Heart right ventricle (tissue), 16 donors: ENCODE measurements around the gene ABHD17C. TPM values are rescaled to one million over a fixed set of nuclear protein-coding genes. Genes with fewer than 3 reads are reported as not detected.

Experiments
- ATAC-seq, 8 donors: fragments of 200-7000 bp; cut with Tn5 transposase; one replicate each; pipeline ENCODE4 v1.9.1; 2020; ENCODE audit warnings: mild to moderate bottlenecking in 8 of 8, moderate library complexity in 8 of 8, moderate number of reproducible peaks in 1 of 8
- DNase-seq, 2 donors: peaks; one replicate each; pipeline ENCODE4 v3.0.0-alpha.2; 2020
- H3K27ac ChIP-seq, 10 donors: fragments of 200-600 bp; sonication (generic) in 2 of 10; one replicate each; pipeline versions ENCODE4 v1.5.0 to v1.8.0; 2020 to 2022; ENCODE audit warnings: mild to moderate bottlenecking in 3 of 10
- H3K27me3 ChIP-seq, 7 donors: fragments of 200-600 bp; one replicate each; pipeline ENCODE4 v1.8.0; 2021 to 2022; ENCODE audit warnings: mild to moderate bottlenecking in 2 of 7
- H3K36me3 ChIP-seq, 9 donors: fragments of 200-600 bp; sonication (generic) in 1 of 9; one replicate each; pipeline versions ENCODE4 v1.5.0 to v1.8.0; 2020 to 2022; ENCODE audit warnings: mild to moderate bottlenecking in 2 of 9
- H3K4me1 ChIP-seq, 9 donors: fragments of 200-600 bp; sonication (generic) in 1 of 9; one replicate each; pipeline versions ENCODE4 v1.5.0 to v1.8.0; 2020 to 2022; ENCODE audit warnings: mild to moderate bottlenecking in 4 of 9
- H3K4me3 ChIP-seq, 10 donors: fragments of 200-600 bp; sonication (generic) in 2 of 10; one replicate each; pipeline versions ENCODE4 v1.5.0 to v1.8.0; 2020 to 2022; ENCODE audit warnings: mild to moderate bottlenecking in 7 of 10, moderate library complexity in 2 of 10
- H3K9me3 ChIP-seq, 11 donors: fragments of 200-600 bp in 10 of 11; sonication (generic) in 2 of 11; one replicate each; pipeline versions ENCODE4 v1.5.0 to v1.8.0; 2013 to 2022; ENCODE audit warnings: mild to moderate bottlenecking in 2 of 11, control low read depth in 1 of 11, moderate library complexity in 1 of 11
- CTCF ChIP-seq, 9 donors: fragments of 200-600 bp; sonication (generic) in 2 of 9; IDR thresholded peaks; one replicate each; pipeline versions ENCODE4 v1.5.0 to v1.8.0; 2021 to 2022; ENCODE audit warnings: antibody characterized with exemption in 9 of 9, mild to moderate bottlenecking in 5 of 9, moderate library complexity in 1 of 9
- WGBS, 2 donors: extraction: QIAGEN DNeasy Blood & Tissue Kit; methylation state at CpG; one replicate each; pipeline ENCODE4 v1.1.7; 2013; ENCODE audit warnings: inconsistent platforms in 1 of 2; 5-methylcytosine and 5-hydroxymethylcytosine counted together
- intact Hi-C, 10 donors: fragments of 100-400 bp; cut with DNase I; formaldehyde crosslinking; loops; one replicate each; pipeline versions ENCODE4 v1.11.1 to v1.14.2; 2022
- polyA plus RNA-seq, 2 donors: library from polyadenylated mRNA; stranded (reverse); fragments of 200-250 nt; gene quantifications; one replicate each; pipeline ENCODE4 v1.2.3, GENCODE V29; 2013
- total RNA-seq, 10 donors: library from RNA; stranded (reverse); fragmentation: NEBNext Ultra II Directional in 3 of 10; extraction: Animal tissue kit (Norgen Biotek cat#: 25700) in 3 of 10; gene quantifications; one replicate each; pipeline versions ENCODE4 v1.2.1 to v1.2.4, GENCODE V29; 2021 to 2023
- donor health status: Arrhythmogenic right ventricular cardiomyopathy.
- donor health status: ischemic (EF 13 %, LVEDD 7.1; RV severe dilation, severe dysfunction).
- donor health status: healthy with polysubstance abuse.
- donor health status: DM: no; HTN: yes; CAD: no.
- donor health status: DM: no; HTN: no; CAD: no.
- donor health status: ischemic (EF 25% LVEDD 6.9; RV normal size, moderate dysfunction).
- donor health status: ischemic (EF 25% LVEDD 5.7; RV mildly dilated, moderate dysfunction).
- donor health status: healthy.
- donor health status: DM: yes; HTN: yes; CAD: no.
- donor health status: Ischemic cardiomyopathy.
- donor health status: ischemic (EF 35%, LVEDD 5.7; RV mildly dilated, moderate dysfunction).
- donor health status: nonischemic (EF 11% LVEDD 7.7; RV severe dilation, severe dysfunction).
- donor health status: DM: yes; HTN: yes; CAD: no.
- donor health status: PGD.
- donor health status: ischemic (EF 29% LVEDD 5.4; RV normal size, mild dysfunction).
- donor health status: nonischemic (EF 23%, LVEDD 6.1; RV moderate dilation, normal function).

Gene ABHD17C
- total and polyA plus RNA-seq, 12 donors, result 2.3 to 8.5 (median 4.2) TPM

- Histone ChIP-seq H3K4me3 (no peak overlapping the region), H3K9me3 (no peaks in the 10 kb centered on the region), H3K4me1 (peaks cover 0 to 25% (median 3%) of the 10 kb centered on the region in 9 donors), H3K36me3 (no peaks in the 10 kb centered on the region), H3K27me3 (no peaks in the 10 kb centered on the region), H3K27ac (peak overlapping the region in 1 of 10 donors; percentile 17)
- intact Hi-C loops, result no loop called here
- no peak for TF ChIP-seq CTCF (IDR thresholded peaks at IDR 0.05)
- WGBS, 2 donors, result 89 to 92% methylated on average over 5 of the region's 5 CpGs
- no peak for DNase-seq
- ATAC-seq, result peak in 1 of 8 donors; percentile 47
These were observed 37.7 kb downstream of the ABHD17C start for GRCh38 chr15:80732818-80733217.

- WGBS, 2 donors, result 41 to 64% methylated on average over 1 of the region's 1 CpG
- Histone ChIP-seq H3K4me1 (peaks cover 0 to 23% (median 3%) of the 10 kb centered on the region in 9 donors), H3K27ac (no peak overlapping the region), H3K9me3 (no peaks in the 10 kb centered on the region), H3K36me3 (no peaks in the 10 kb centered on the region), H3K27me3 (no peaks in the 10 kb centered on the region), H3K4me3 (no peak overlapping the region)
- no peak for DNase-seq
- no peak for TF ChIP-seq CTCF (IDR thresholded peaks at IDR 0.05)
- intact Hi-C loops, result no loop called here
- no peak for ATAC-seq
These were observed 38.4 kb downstream of the ABHD17C start for GRCh38 chr15:80733460-80733859.

- H3K27ac ChIP-seq, result no peak overlapping the region
These were observed 40.2 kb downstream of the ABHD17C start for GRCh38 chr15:80735344-80735743.

GRCh38 chr15:80736560-80736959 is 41.5 kb downstream of the ABHD17C start:
- H3K36me3 ChIP-seq, result no peaks in the 10 kb centered on the region
- WGBS, 2 donors, result 56 to 57% methylated on average over 4 of the region's 4 CpGs
- peaks cover 0 to 23% (median 0%) of the 10 kb centered on the region in 9 donors for H3K4me1 ChIP-seq
- no peak overlapping the region for H3K27ac ChIP-seq
- no peaks in the 10 kb centered on the region for H3K27me3 ChIP-seq
- H3K9me3 ChIP-seq, result peaks cover 0 to 7% (median 0%) of the 10 kb centered on the region in 11 donors
- intact Hi-C loops, result no loop called here
- no peak for ATAC-seq
- no peak for DNase-seq
- no peak overlapping the region for H3K4me3 ChIP-seq
- no peak for TF ChIP-seq CTCF (IDR thresholded peaks at IDR 0.05)

More at GRCh38 chr15:80735344-80735743, 40.2 kb downstream of the ABHD17C start:
- Histone ChIP-seq H3K36me3 (no peaks in the 10 kb centered on the region), H3K9me3 (peaks cover 0 to 7% (median 0%) of the 10 kb centered on the region in 11 donors), H3K27me3 (no peaks in the 10 kb centered on the region), H3K4me1 (peaks cover 0 to 23% (median 3%) of the 10 kb centered on the region in 9 donors), H3K4me3 (no peak overlapping the region)
- 97 to 98% methylated on average over 8 of the region's 8 CpGs for WGBS, 2 donors
- ATAC-seq (no peak), DNase-seq (no peak)
- intact Hi-C loops, result no loop called here
- no peak for TF ChIP-seq CTCF (IDR thresholded peaks at IDR 0.05)
